IMR-90 (cell line): ENCODE measurements around the gene KCNMA1. TPM values are rescaled to one million over a fixed set of nuclear protein-coding genes. Genes with fewer than 3 reads are reported as not detected.

Experiments
- RCOR1 ChIP-seq: IDR thresholded peaks from 2 replicates; pipeline ENCODE4 v1.6.1; 2012; ENCODE audit warnings: mild to moderate bottlenecking, low read length, improper control_type of control experiment; ENCODE audit not compliant: insufficient replicate concordance
- polyA plus RNA-seq, 3 experiments: library from polyadenylated mRNA; depleted of rRNA; stranded (reverse); fragments of >200 nt; gene quantifications; 2 replicates each; pipeline ENCODE4 v1.2.3, GENCODE V29; 2012; ENCODE audit warnings: low replicate concordance in 1 of 3
- total RNA-seq: library from RNA; depleted of rRNA; stranded (reverse); fragments of >200 nt; gene quantifications from 2 replicates; pipeline ENCODE4 v1.2.3, GENCODE V29; 2012
- TF ChIP-seq, protein P1 (sequence below): fragments of 150-350 bp; IDR thresholded peaks from 2 replicates; pipeline ENCODE4 v1.6.1; 2017; ENCODE audit warnings: mild to moderate bottlenecking, antibody characterized with exemption, low read length, low read depth
- TF ChIP-seq, protein P2 (sequence below): conservative IDR thresholded peaks from 2 replicates; pipeline ENCODE4 v1.5.1; 2012; ENCODE audit warnings: mild to moderate bottlenecking, low read depth, low read length, improper control_type of control experiment

Gene KCNMA1
- total and polyA plus RNA-seq, 2 of the 4 experiments (the other 2 are of a cell fraction), result 25.6 to 29.6 TPM

DNA sequence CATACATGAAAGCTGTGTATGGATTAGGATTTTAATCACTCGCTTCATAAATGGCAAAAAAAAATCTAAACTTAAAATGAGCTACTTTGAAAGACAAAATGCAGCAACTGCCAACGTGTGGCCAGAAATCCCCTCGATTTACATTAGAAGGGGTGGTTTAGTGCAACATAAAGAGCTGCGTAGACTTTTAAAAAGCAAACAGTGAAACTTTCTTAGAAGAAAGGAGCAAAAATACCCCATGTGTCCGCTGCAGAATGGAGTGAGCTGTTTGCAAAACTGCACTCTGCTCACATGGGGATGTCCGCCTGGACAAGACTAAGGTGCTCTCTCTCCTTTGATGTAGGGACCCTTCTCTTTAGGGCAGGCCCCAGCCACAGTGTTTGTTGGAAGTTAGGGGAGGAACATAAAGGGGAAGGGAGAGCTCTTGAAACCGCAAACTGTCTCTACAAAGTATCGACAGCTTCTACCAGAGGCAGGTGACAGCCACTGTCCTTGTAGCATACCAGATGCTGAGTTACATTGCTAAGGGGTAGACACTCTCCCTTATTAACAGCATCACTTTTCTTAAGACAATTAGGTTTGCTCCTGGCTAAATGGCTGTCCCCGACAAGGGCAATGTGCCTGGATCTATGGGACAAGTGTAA, 528.1 kb downstream of the KCNMA1 start (continued):
- TF ChIP-seq, protein P1, sequence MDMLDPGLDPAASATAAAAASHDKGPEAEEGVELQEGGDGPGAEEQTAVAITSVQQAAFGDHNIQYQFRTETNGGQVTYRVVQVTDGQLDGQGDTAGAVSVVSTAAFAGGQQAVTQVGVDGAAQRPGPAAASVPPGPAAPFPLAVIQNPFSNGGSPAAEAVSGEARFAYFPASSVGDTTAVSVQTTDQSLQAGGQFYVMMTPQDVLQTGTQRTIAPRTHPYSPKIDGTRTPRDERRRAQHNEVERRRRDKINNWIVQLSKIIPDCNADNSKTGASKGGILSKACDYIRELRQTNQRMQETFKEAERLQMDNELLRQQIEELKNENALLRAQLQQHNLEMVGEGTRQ, result no peak
- TF ChIP-seq, protein P2, sequence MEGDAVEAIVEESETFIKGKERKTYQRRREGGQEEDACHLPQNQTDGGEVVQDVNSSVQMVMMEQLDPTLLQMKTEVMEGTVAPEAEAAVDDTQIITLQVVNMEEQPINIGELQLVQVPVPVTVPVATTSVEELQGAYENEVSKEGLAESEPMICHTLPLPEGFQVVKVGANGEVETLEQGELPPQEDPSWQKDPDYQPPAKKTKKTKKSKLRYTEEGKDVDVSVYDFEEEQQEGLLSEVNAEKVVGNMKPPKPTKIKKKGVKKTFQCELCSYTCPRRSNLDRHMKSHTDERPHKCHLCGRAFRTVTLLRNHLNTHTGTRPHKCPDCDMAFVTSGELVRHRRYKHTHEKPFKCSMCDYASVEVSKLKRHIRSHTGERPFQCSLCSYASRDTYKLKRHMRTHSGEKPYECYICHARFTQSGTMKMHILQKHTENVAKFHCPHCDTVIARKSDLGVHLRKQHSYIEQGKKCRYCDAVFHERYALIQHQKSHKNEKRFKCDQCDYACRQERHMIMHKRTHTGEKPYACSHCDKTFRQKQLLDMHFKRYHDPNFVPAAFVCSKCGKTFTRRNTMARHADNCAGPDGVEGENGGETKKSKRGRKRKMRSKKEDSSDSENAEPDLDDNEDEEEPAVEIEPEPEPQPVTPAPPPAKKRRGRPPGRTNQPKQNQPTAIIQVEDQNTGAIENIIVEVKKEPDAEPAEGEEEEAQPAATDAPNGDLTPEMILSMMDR, result no peak
- no peak for TF ChIP-seq RCOR1
